GM23338 (cell line): ENCODE measurements around the gene PTPN7.

ENCODE experiments used
- CREB1 ChIP-seq: fragments of 250-450 bp; sonication (Bioruptor Pico); IDR thresholded peaks from 2 replicates; pipeline ENCODE4 v1.5.0; 2020; ENCODE audit warnings: low read depth, mild to moderate bottlenecking, moderate library complexity
- EZH2 ChIP-seq: fragments of 200-600 bp; sonication (generic); IDR thresholded peaks from one replicate; pipeline ENCODE4 v1.8.0; 2017; ENCODE audit warnings: antibody characterized with exemption, mild to moderate bottlenecking, low read depth; ENCODE audit not compliant: unreplicated experiment
- EZH2phosphoT487 ChIP-seq: fragments of 200-600 bp; sonication (generic); IDR thresholded peaks from one replicate; pipeline ENCODE4 v1.8.1; 2018; ENCODE audit warnings: antibody characterized with exemption; ENCODE audit not compliant: unreplicated experiment
- JUNB ChIP-seq: IDR thresholded peaks from one replicate; pipeline ENCODE4 v1.6.1; 2016; ENCODE audit warnings: antibody characterized with exemption; ENCODE audit not compliant: unreplicated experiment
- POLR2AphosphoS5 ChIP-seq: IDR thresholded peaks from 2 replicates; pipeline ENCODE4 v1.6.1; 2016; ENCODE audit warnings: antibody characterized with exemption, low read depth
- ZNF114 ChIP-seq: fragments of 250-450 bp; sonication (Bioruptor Pico); IDR thresholded peaks from 2 replicates; pipeline ENCODE4 v1.5.0; 2020; ENCODE audit warnings: mild to moderate bottlenecking, moderate library complexity
- ZNF331 ChIP-seq: fragments of 250-450 bp; sonication (Bioruptor Pico); IDR thresholded peaks from 2 replicates; pipeline ENCODE4 v1.5.0; 2020; ENCODE audit warnings: low read depth, mild to moderate bottlenecking, moderate library complexity
- TF ChIP-seq, protein P1 (sequence below), 2 experiments: fragments of 200-600 bp in 1 of 2; sonication (generic) in 1 of 2; conservative IDR thresholded peaks; 2 replicates each; pipeline versions ENCODE4 v1.5.1 to v1.6.1; 2016 to 2017; ENCODE audit warnings: antibody characterized with exemption in 2 of 2, low read depth in 2 of 2, mild to moderate bottlenecking in 2 of 2, moderate library complexity in 1 of 2
- TF ChIP-seq, protein P2 (sequence below): IDR thresholded peaks from one replicate; pipeline ENCODE4 v1.6.1; 2018; ENCODE audit warnings: antibody characterized with exemption; ENCODE audit not compliant: unreplicated experiment
- TF ChIP-seq, protein P3 (sequence below): fragments of 250-450 bp; sonication (Bioruptor Pico); IDR thresholded peaks from 2 replicates; pipeline ENCODE4 v1.5.0; 2020; ENCODE audit warnings: mild to moderate bottlenecking, moderate library complexity

DNA sequence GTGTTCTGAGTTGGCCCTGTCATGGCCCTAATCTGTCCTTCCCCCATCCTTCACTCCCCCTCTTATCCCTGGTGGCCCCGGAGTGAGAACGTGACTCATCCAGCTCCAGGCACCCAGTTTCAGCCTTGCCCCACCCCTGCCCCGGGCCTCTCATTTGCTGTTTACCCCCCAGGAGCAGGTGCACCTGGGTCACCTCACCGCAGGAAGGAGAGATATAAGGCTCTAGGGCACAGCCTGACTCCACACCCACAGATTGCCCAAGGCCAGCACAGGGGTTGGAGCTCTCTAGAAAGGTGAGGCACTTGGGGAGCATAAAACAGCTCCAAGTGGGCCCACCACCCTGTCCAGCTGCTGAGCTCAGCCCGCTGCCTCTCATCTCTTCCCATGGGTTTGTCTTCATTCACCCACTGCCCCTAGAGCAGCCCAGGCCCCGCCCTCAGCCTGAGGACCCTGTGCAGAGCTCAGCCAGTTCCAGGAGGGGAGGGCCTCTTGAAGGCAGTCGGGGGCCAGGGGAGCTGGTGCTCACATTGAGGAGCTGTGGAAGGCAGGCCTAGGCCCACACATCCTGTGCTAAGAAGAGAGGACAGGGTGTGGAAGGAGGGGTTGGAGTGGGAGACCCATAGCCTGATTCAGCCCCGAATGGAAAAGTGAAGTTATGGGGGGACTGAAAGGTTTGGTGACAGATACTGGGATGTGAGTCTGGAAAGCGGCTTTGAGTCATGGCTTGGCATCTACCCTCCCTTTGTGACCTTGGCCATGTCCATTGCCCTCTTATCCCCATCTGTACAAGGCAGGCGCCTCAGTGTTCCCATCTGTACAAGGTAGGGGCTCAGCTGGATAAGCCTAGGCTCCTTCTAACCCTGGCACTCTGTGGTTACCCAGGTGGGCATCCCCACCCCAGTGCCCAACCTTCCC, 53.8 kb downstream of the PTPN7 start:
- no peak for TF ChIP-seq POLR2AphosphoS5
- TF ChIP-seq, protein P1, sequence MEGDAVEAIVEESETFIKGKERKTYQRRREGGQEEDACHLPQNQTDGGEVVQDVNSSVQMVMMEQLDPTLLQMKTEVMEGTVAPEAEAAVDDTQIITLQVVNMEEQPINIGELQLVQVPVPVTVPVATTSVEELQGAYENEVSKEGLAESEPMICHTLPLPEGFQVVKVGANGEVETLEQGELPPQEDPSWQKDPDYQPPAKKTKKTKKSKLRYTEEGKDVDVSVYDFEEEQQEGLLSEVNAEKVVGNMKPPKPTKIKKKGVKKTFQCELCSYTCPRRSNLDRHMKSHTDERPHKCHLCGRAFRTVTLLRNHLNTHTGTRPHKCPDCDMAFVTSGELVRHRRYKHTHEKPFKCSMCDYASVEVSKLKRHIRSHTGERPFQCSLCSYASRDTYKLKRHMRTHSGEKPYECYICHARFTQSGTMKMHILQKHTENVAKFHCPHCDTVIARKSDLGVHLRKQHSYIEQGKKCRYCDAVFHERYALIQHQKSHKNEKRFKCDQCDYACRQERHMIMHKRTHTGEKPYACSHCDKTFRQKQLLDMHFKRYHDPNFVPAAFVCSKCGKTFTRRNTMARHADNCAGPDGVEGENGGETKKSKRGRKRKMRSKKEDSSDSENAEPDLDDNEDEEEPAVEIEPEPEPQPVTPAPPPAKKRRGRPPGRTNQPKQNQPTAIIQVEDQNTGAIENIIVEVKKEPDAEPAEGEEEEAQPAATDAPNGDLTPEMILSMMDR (conservative IDR thresholded peaks at IDR 0.05; ENCODE audit: low read depth in 2 of 2) = no peak
- TF ChIP-seq EZH2 = no peak
- no peak for TF ChIP-seq EZH2phosphoT487
- TF ChIP-seq JUNB = no peak
- no peak for TF ChIP-seq CREB1 (CRISPR knock-in tag)
- TF ChIP-seq, protein P2, sequence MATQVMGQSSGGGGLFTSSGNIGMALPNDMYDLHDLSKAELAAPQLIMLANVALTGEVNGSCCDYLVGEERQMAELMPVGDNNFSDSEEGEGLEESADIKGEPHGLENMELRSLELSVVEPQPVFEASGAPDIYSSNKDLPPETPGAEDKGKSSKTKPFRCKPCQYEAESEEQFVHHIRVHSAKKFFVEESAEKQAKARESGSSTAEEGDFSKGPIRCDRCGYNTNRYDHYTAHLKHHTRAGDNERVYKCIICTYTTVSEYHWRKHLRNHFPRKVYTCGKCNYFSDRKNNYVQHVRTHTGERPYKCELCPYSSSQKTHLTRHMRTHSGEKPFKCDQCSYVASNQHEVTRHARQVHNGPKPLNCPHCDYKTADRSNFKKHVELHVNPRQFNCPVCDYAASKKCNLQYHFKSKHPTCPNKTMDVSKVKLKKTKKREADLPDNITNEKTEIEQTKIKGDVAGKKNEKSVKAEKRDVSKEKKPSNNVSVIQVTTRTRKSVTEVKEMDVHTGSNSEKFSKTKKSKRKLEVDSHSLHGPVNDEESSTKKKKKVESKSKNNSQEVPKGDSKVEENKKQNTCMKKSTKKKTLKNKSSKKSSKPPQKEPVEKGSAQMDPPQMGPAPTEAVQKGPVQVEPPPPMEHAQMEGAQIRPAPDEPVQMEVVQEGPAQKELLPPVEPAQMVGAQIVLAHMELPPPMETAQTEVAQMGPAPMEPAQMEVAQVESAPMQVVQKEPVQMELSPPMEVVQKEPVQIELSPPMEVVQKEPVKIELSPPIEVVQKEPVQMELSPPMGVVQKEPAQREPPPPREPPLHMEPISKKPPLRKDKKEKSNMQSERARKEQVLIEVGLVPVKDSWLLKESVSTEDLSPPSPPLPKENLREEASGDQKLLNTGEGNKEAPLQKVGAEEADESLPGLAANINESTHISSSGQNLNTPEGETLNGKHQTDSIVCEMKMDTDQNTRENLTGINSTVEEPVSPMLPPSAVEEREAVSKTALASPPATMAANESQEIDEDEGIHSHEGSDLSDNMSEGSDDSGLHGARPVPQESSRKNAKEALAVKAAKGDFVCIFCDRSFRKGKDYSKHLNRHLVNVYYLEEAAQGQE = no peak
- no peak for TF ChIP-seq ZNF114 (CRISPR knock-in tag)
- TF ChIP-seq, protein P3, sequence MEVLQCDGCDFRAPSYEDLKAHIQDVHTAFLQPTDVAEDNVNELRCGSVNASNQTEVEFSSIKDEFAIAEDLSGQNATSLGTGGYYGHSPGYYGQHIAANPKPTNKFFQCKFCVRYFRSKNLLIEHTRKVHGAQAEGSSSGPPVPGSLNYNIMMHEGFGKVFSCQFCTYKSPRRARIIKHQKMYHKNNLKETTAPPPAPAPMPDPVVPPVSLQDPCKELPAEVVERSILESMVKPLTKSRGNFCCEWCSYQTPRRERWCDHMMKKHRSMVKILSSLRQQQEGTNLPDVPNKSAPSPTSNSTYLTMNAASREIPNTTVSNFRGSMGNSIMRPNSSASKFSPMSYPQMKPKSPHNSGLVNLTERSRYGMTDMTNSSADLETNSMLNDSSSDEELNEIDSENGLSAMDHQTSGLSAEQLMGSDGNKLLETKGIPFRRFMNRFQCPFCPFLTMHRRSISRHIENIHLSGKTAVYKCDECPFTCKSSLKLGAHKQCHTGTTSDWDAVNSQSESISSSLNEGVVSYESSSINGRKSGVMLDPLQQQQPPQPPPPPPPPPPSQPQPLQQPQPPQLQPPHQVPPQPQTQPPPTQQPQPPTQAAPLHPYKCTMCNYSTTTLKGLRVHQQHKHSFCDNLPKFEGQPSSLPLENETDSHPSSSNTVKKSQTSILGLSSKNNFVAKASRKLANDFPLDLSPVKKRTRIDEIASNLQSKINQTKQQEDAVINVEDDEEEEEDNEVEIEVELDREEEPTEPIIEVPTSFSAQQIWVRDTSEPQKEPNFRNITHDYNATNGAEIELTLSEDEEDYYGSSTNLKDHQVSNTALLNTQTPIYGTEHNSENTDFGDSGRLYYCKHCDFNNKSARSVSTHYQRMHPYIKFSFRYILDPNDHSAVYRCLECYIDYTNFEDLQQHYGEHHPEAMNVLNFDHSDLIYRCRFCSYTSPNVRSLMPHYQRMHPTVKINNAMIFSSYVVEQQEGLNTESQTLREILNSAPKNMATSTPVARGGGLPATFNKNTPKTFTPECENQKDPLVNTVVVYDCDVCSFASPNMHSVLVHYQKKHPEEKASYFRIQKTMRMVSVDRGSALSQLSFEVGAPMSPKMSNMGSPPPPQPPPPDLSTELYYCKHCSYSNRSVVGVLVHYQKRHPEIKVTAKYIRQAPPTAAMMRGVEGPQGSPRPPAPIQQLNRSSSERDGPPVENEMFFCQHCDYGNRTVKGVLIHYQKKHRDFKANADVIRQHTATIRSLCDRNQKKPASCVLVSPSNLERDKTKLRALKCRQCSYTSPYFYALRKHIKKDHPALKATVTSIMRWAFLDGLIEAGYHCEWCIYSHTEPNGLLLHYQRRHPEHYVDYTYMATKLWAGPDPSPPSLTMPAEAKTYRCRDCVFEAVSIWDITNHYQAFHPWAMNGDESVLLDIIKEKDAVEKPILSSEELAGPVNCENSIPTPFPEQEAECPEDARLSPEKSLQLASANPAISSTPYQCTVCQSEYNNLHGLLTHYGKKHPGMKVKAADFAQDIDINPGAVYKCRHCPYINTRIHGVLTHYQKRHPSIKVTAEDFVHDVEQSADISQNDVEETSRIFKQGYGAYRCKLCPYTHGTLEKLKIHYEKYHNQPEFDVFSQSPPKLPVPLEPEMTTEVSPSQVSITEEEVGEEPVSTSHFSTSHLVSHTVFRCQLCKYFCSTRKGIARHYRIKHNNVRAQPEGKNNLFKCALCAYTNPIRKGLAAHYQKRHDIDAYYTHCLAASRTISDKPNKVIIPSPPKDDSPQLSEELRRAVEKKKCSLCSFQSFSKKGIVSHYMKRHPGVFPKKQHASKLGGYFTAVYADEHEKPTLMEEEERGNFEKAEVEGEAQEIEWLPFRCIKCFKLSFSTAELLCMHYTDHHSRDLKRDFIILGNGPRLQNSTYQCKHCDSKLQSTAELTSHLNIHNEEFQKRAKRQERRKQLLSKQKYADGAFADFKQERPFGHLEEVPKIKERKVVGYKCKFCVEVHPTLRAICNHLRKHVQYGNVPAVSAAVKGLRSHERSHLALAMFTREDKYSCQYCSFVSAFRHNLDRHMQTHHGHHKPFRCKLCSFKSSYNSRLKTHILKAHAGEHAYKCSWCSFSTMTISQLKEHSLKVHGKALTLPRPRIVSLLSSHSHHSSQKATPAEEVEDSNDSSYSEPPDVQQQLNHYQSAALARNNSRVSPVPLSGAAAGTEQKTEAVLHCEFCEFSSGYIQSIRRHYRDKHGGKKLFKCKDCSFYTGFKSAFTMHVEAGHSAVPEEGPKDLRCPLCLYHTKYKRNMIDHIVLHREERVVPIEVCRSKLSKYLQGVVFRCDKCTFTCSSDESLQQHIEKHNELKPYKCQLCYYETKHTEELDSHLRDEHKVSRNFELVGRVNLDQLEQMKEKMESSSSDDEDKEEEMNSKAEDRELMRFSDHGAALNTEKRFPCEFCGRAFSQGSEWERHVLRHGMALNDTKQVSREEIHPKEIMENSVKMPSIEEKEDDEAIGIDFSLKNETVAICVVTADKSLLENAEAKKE = no peak
- no peak for TF ChIP-seq ZNF331 (CRISPR knock-in tag)
